ENCODE results near the gene C1QTNF6. TPM values are rescaled to one million over a fixed set of nuclear protein-coding genes. Genes with fewer than 3 reads are reported as not detected.

The C1QTNF6 gene
- total and polyA plus RNA-seq, 2 donors = 3.6 to 23.2 TPM

- WGBS = 80% methylated on average over 3 of the region's 3 CpGs
- peaks cover 12 to 30% of the 10 kb centered on the region in 2 donors for H3K4me1 ChIP-seq (ENCODE audit: control insufficient read depth in 2 of 2, insufficient read depth in 2 of 2, low read length in 2 of 2)
Observed at GRCh38 chr22:37182949-37183245, 5.2 kb downstream of the C1QTNF6 start.

DNA sequence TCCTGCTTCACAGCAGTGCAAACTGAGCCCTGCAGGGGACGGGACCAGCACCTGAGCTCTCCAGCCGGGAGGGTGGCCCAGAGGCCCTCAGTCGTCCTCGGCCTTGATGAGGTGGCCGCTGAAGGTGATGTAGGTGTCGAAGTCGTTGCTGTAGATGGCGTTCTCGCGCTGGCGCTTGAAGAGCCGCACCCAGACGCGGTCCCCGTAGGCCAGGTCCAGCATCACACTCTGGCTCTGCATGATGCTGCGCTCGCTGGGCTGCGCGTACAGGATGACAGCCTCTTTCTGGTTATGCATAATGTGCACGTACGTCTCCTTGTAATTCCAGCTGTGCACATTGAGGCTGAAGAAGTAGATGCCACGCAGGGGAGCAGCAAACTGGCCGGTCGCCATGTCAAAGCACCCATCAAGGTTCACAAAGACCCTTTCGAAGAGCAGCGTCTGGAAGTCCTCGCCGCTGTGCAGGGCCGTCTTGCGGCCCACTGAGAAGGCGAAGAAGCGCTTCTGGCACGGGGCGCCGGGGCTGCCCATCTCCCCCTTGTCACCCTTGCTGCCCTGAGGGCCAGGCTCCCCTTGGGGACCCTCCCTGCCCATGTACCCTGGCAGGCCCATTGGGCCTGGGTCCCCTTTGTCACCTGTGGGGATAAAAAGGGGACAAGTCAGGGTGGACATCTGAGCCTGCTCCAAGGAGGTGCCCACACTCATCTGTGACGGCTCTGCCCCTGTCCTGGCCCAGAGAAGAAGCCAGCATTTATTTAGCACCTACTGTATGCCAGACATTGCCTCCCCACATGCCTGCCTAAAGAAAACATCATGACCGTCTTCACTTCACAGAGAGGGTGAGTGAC lies 5.7 kb downstream of the C1QTNF6 start:
- H3K9me3 ChIP-seq (ENCODE audit: control insufficient read depth in 2 of 2, insufficient read depth in 1 of 2, low read length in 1 of 2) = no peaks in the 10 kb centered on the region
- H3K4me3 ChIP-seq (ENCODE audit: low read length in 2 of 2) = no peak overlapping the region
- WGBS = 94% methylated on average over 37 of the region's 37 CpGs
- H3K27me3 ChIP-seq (ENCODE audit: control insufficient read depth in 2 of 2, insufficient read depth in 1 of 2, low read length in 1 of 2) = no peaks in the 10 kb centered on the region
- no peak overlapping the region for H3K27ac ChIP-seq (ENCODE audit: low read depth in 1 of 2, low read length in 1 of 2)
- H3K36me3 ChIP-seq (ENCODE audit: control insufficient read depth in 2 of 2, insufficient read depth in 2 of 2, low read length in 1 of 2) = no peaks in the 10 kb centered on the region
- peaks cover 12 to 25% of the 10 kb centered on the region in 2 donors for H3K4me1 ChIP-seq (ENCODE audit: control insufficient read depth in 2 of 2, insufficient read depth in 2 of 2, low read length in 2 of 2)
- no peak for DNase-seq (ENCODE audit: low read depth in 6 of 9, low spot score in 9 of 9)

More at GRCh38 chr22:37182949-37183245, 5.2 kb downstream of the C1QTNF6 start:
- Histone ChIP-seq H3K27ac (ENCODE audit: low read depth in 1 of 2, low read length in 1 of 2) (no peak overlapping the region), H3K27me3 (ENCODE audit: control insufficient read depth in 2 of 2, insufficient read depth in 1 of 2, low read length in 1 of 2) (no peaks in the 10 kb centered on the region), H3K36me3 (ENCODE audit: control insufficient read depth in 2 of 2, insufficient read depth in 2 of 2, low read length in 1 of 2) (no peaks in the 10 kb centered on the region), H3K9me3 (ENCODE audit: control insufficient read depth in 2 of 2, insufficient read depth in 1 of 2, low read length in 1 of 2) (no peaks in the 10 kb centered on the region), H3K4me3 (ENCODE audit: low read length in 2 of 2) (no peak overlapping the region)
- no peak for DNase-seq (ENCODE audit: low read depth in 6 of 9, low spot score in 9 of 9)

- peaks cover 6 to 23% of the 10 kb centered on the region in 2 donors for H3K4me1 ChIP-seq (ENCODE audit: control insufficient read depth in 2 of 2, insufficient read depth in 2 of 2, low read length in 2 of 2)
- no peaks in the 10 kb centered on the region for H3K36me3 ChIP-seq (ENCODE audit: control insufficient read depth in 2 of 2, insufficient read depth in 2 of 2, low read length in 1 of 2)
- H3K4me3 ChIP-seq (ENCODE audit: low read length in 2 of 2) = no peak overlapping the region
- no peaks in the 10 kb centered on the region for H3K27me3 ChIP-seq (ENCODE audit: control insufficient read depth in 2 of 2, insufficient read depth in 1 of 2, low read length in 1 of 2)
- WGBS = 97% methylated on average over 4 of the region's 4 CpGs
- no peak for DNase-seq (ENCODE audit: low read depth in 6 of 9, low spot score in 9 of 9)
- H3K9me3 ChIP-seq (ENCODE audit: control insufficient read depth in 2 of 2, insufficient read depth in 1 of 2, low read length in 1 of 2) = no peaks in the 10 kb centered on the region
- H3K27ac ChIP-seq (ENCODE audit: low read depth in 1 of 2, low read length in 1 of 2) = no peak overlapping the region
Observed at GRCh38 chr22:37181681-37182080, 6.4 kb downstream of the C1QTNF6 start.

DNA sequence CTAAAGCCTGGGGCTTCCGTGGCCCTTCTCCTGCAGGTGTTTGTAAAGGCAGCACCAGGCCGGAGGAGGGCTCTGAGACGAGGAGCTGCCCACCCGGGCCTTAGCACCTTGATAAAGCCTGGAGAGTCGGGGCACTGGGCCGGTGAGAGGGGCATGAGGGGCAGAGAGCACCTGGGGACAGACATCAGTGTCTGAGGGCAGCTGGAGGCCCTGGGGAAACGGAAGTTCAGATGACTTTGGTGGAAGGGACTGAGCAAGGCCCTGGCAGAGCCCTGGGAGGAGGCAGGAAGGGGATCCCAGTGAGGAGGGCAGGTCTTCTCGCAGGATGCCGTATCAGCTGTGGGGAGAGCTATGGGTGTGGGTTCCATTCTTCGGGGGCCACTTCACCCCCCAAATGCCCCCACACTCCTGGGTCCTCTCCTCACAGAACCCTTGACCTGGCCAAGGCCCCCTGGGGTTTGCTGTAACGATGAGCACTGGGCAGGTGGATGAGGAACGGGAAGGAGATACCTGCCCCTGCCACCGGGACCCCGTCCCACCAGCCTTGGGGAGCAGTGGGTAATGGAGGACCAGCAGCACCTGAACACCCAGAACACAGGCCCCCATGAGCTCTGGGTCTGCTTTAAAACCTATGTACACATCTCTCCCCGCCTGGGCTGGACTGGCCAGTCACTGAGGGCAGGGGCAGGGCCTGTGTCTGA lies 7.4 kb downstream of the C1QTNF6 start:
- Histone ChIP-seq H3K9me3 (ENCODE audit: control insufficient read depth in 2 of 2, insufficient read depth in 1 of 2, low read length in 1 of 2) (no peaks in the 10 kb centered on the region), H3K4me1 (ENCODE audit: control insufficient read depth in 2 of 2, insufficient read depth in 2 of 2, low read length in 2 of 2) (peaks cover 6 to 23% of the 10 kb centered on the region in 2 donors), H3K36me3 (ENCODE audit: control insufficient read depth in 2 of 2, insufficient read depth in 2 of 2, low read length in 1 of 2) (no peaks in the 10 kb centered on the region), H3K27me3 (ENCODE audit: control insufficient read depth in 2 of 2, insufficient read depth in 1 of 2, low read length in 1 of 2) (peaks cover 0 to 6% of the 10 kb centered on the region in 2 donors), H3K27ac (ENCODE audit: low read depth in 1 of 2, low read length in 1 of 2) (no peak overlapping the region), H3K4me3 (ENCODE audit: low read length in 2 of 2) (no peak overlapping the region)
- 95% methylated on average over 15 of the region's 15 CpGs for WGBS
- DNase-seq (ENCODE audit: low read depth in 6 of 9, low spot score in 9 of 9) = no peak

- peaks cover 6 to 21% of the 10 kb centered on the region in 2 donors for H3K4me1 ChIP-seq (ENCODE audit: control insufficient read depth in 2 of 2, insufficient read depth in 2 of 2, low read length in 2 of 2)
- H3K9me3 ChIP-seq (ENCODE audit: control insufficient read depth in 2 of 2, insufficient read depth in 1 of 2, low read length in 1 of 2) = peaks cover 0 to 4% of the 10 kb centered on the region in 2 donors
- H3K4me3 ChIP-seq (ENCODE audit: low read length in 2 of 2) = no peak overlapping the region
- H3K27ac ChIP-seq (ENCODE audit: low read depth in 1 of 2, low read length in 1 of 2) = no peak overlapping the region
- no peaks in the 10 kb centered on the region for H3K36me3 ChIP-seq (ENCODE audit: control insufficient read depth in 2 of 2, insufficient read depth in 2 of 2, low read length in 1 of 2)
- 96% methylated on average over 31 of the region's 31 CpGs for WGBS
- no peak for DNase-seq (ENCODE audit: low read depth in 6 of 9, low spot score in 9 of 9)
- peaks cover 0 to 6% of the 10 kb centered on the region in 2 donors for H3K27me3 ChIP-seq (ENCODE audit: control insufficient read depth in 2 of 2, insufficient read depth in 1 of 2, low read length in 1 of 2)
Observed at GRCh38 chr22:37179622-37180420, 8.2 kb downstream of the C1QTNF6 start.

- peaks cover 6 to 18% of the 10 kb centered on the region in 2 donors for H3K4me1 ChIP-seq (ENCODE audit: control insufficient read depth in 2 of 2, insufficient read depth in 2 of 2, low read length in 2 of 2)
- peaks cover 0 to 4% of the 10 kb centered on the region in 2 donors for H3K9me3 ChIP-seq (ENCODE audit: control insufficient read depth in 2 of 2, insufficient read depth in 1 of 2, low read length in 1 of 2)
- peaks cover 0 to 6% of the 10 kb centered on the region in 2 donors for H3K27me3 ChIP-seq (ENCODE audit: control insufficient read depth in 2 of 2, insufficient read depth in 1 of 2, low read length in 1 of 2)
- no peak overlapping the region for H3K27ac ChIP-seq (ENCODE audit: low read depth in 1 of 2, low read length in 1 of 2)
- no peaks in the 10 kb centered on the region for H3K36me3 ChIP-seq (ENCODE audit: control insufficient read depth in 2 of 2, insufficient read depth in 2 of 2, low read length in 1 of 2)
- DNase-seq (ENCODE audit: low read depth in 6 of 9, low spot score in 9 of 9) = no peak
- no peak overlapping the region for H3K4me3 ChIP-seq (ENCODE audit: low read length in 2 of 2)
- WGBS = 91% methylated on average over 10 of the region's 10 CpGs
Observed at GRCh38 chr22:37179126-37179470, 8.9 kb downstream of the C1QTNF6 start.

DNA sequence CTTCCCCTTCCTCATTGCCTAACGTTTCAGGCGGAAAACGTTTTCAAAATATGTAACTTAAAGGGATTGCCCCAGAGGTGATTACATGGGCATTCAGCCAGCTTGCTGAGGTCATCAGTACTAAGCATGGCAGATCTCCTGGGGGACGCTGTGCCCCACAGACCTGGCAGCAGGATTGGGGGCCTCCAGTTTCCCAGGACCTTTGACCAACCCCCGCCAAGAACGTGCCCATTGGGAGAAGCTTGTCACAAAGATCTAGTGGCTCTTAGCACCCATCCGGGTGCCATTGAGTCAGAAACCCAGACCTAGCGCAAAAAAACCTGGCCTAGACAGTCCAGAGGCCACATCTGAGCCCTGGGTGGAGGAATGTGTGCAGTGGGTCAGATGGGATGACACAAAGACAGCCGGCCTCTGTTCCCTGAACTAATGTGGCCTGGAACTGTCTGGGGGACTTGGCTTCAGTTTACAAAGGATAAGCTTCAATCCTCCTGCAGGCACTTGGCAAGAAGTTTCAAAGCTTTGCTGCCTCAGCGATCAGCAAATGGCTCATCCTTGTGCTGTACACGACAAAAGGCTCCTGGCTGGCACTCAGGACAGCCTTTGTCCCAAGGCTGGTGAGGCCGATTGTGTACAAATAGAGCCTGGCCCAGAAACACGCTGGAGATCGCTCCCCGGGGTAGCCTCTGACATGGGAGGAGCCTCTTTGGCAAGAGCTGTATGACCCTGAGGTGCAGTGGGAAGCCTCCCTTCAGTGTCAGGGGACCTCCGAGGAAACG lies 9.5 kb downstream of the C1QTNF6 start:
- Histone ChIP-seq H3K9me3 (ENCODE audit: control insufficient read depth in 2 of 2, insufficient read depth in 1 of 2, low read length in 1 of 2) (peaks cover 0 to 4% of the 10 kb centered on the region in 2 donors), H3K27me3 (ENCODE audit: control insufficient read depth in 2 of 2, insufficient read depth in 1 of 2, low read length in 1 of 2) (peaks cover 0 to 6% of the 10 kb centered on the region in 2 donors), H3K4me1 (ENCODE audit: control insufficient read depth in 2 of 2, insufficient read depth in 2 of 2, low read length in 2 of 2) (peaks cover 6 to 15% of the 10 kb centered on the region in 2 donors), H3K36me3 (ENCODE audit: control insufficient read depth in 2 of 2, insufficient read depth in 2 of 2, low read length in 1 of 2) (no peaks in the 10 kb centered on the region), H3K4me3 (ENCODE audit: low read length in 2 of 2) (no peak overlapping the region), H3K27ac (ENCODE audit: low read depth in 1 of 2, low read length in 1 of 2) (no peak overlapping the region)
- no peak for DNase-seq (ENCODE audit: low read depth in 6 of 9, low spot score in 9 of 9)
- 89% methylated on average over 17 of the region's 17 CpGs for WGBS

GRCh38 chr22:37177755-37178154 lies 10.3 kb downstream of the C1QTNF6 start:
- Histone ChIP-seq H3K27ac (ENCODE audit: low read depth in 1 of 2, low read length in 1 of 2) (no peak overlapping the region), H3K36me3 (ENCODE audit: control insufficient read depth in 2 of 2, insufficient read depth in 2 of 2, low read length in 1 of 2) (no peaks in the 10 kb centered on the region), H3K27me3 (ENCODE audit: control insufficient read depth in 2 of 2, insufficient read depth in 1 of 2, low read length in 1 of 2) (peaks cover 0 to 6% of the 10 kb centered on the region in 2 donors), H3K4me1 (ENCODE audit: control insufficient read depth in 2 of 2, insufficient read depth in 2 of 2, low read length in 2 of 2) (peaks cover 6 to 15% of the 10 kb centered on the region in 2 donors), H3K9me3 (ENCODE audit: control insufficient read depth in 2 of 2, insufficient read depth in 1 of 2, low read length in 1 of 2) (peaks cover 0 to 4% of the 10 kb centered on the region in 2 donors), H3K4me3 (ENCODE audit: low read length in 2 of 2) (no peak overlapping the region)
- DNase-seq (ENCODE audit: low read depth in 6 of 9, low spot score in 9 of 9) = no peak
- WGBS = 99% methylated on average over 3 of the region's 3 CpGs

All from thymus (tissue), 11 donors.